GM12878 (cell line): ENCODE data around the gene AKT1. TPM values are rescaled to one million over a fixed set of nuclear protein-coding genes. Genes with fewer than 3 reads are reported as not detected.

ENCODE experiments used
- BACH1 ChIP-seq: fragments of 450-650 bp; IDR thresholded peaks from 2 replicates; pipeline ENCODE4 v1.6.1; 2017; ENCODE audit warnings: mild to moderate bottlenecking, borderline replicate concordance
- CEBPB ChIP-seq, 2 experiments: fragments of 150-350 bp in 1 of 2; IDR thresholded peaks; 2 replicates each; pipeline ENCODE4 v1.6.1; 2012 to 2014; ENCODE audit warnings: low read depth in 2 of 2, low read length in 2 of 2, borderline replicate concordance in 1 of 2, inconsistent platforms in 1 of 2
- EED ChIP-seq: sonication (generic); IDR thresholded peaks from 2 replicates; pipeline ENCODE4 v1.6.1; 2016; ENCODE audit warnings: antibody characterized with exemption, low read depth
- EGR1 ChIP-seq, 2 experiments: IDR thresholded peaks; 1 replicate in 1 of 2; 2 replicates in 1 of 2; pipeline ENCODE4 v1.6.1; 2011 to 2012; ENCODE audit warnings: low read depth in 2 of 2, low read length in 2 of 2, borderline replicate concordance in 1 of 2, mild to moderate bottlenecking in 1 of 2, moderate library complexity in 1 of 2
- ESRRA ChIP-seq: IDR thresholded peaks from 2 replicates; pipeline ENCODE4 v1.6.1; 2012; ENCODE audit warnings: mild to moderate bottlenecking, low read length, improper control_type of control experiment
- GATAD2B ChIP-seq: fragments of 450-650 bp; conservative IDR thresholded peaks from 2 replicates; pipeline ENCODE4 v1.6.1; 2017; ENCODE audit warnings: low read depth, mild to moderate bottlenecking, moderate library complexity
- IRF4 ChIP-seq: IDR thresholded peaks from 2 replicates; pipeline ENCODE4 v1.6.1; 2011; ENCODE audit warnings: low read depth, low read length
- LARP7 ChIP-seq: fragments of 450-650 bp; IDR thresholded peaks from 2 replicates; pipeline ENCODE4 v1.6.1; 2017; ENCODE audit warnings: mild to moderate bottlenecking
- MYB ChIP-seq: fragments of 150-350 bp; IDR thresholded peaks from 2 replicates; pipeline ENCODE4 v1.6.1; 2014; ENCODE audit warnings: mild to moderate bottlenecking, low read depth, low read length, borderline replicate concordance
- NFXL1 ChIP-seq: fragments of 450-650 bp; IDR thresholded peaks from 2 replicates; pipeline ENCODE4 v1.6.1; 2017; ENCODE audit warnings: antibody characterized with exemption, mild to moderate bottlenecking, borderline replicate concordance
- NR2C2 ChIP-seq: IDR thresholded peaks from 2 replicates; pipeline ENCODE4 v1.6.1; 2011; ENCODE audit warnings: borderline replicate concordance, low read depth; ENCODE audit not compliant: control insufficient read depth, insufficient read length
- RAD21 ChIP-seq: IDR thresholded peaks from 2 replicates; pipeline ENCODE4 v1.6.1; 2011; ENCODE audit warnings: mild to moderate bottlenecking, low read depth, low read length, moderate library complexity; ENCODE audit not compliant: insufficient read depth
- RAD51 ChIP-seq: fragments of 450-650 bp; IDR thresholded peaks from 2 replicates; pipeline ENCODE4 v1.6.1; 2016; ENCODE audit warnings: moderate library complexity, mild to moderate bottlenecking, inconsistent platforms
- SRF ChIP-seq, 2 experiments: IDR thresholded peaks; 2 replicates each; pipeline ENCODE4 v1.6.1; 2011; ENCODE audit warnings: low read depth in 2 of 2, low read length in 2 of 2, mild to moderate bottlenecking in 1 of 2, moderate library complexity in 1 of 2
- STAT3 ChIP-seq: IDR thresholded peaks from 2 replicates; pipeline ENCODE4 v1.6.1; 2011; ENCODE audit warnings: low read depth, low read length, improper control_type of control experiment
- YY1 ChIP-seq: IDR thresholded peaks from 2 replicates; pipeline ENCODE4 v1.6.1; 2011; ENCODE audit warnings: low read depth, mild to moderate bottlenecking, low read length
- ZNF207 ChIP-seq: fragments of 450-650 bp; IDR thresholded peaks from 2 replicates; pipeline ENCODE4 v1.6.1; 2014; ENCODE audit warnings: antibody characterized with exemption, mild to moderate bottlenecking, borderline replicate concordance
- ZNF384 ChIP-seq: IDR thresholded peaks from 2 replicates; pipeline ENCODE4 v1.6.1; 2012; ENCODE audit warnings: low read depth, mild to moderate bottlenecking, low read length, improper control_type of control experiment, borderline replicate concordance
- polyA plus RNA-seq, 11 experiments: library from polyadenylated mRNA; depleted of rRNA in 4 of 11; unstranded in 6 of 11; stranded (reverse) in 5 of 11; fragments of >200 nt; fragmentation: Nextera tagmentation in 4 of 11; fragmentation: Illumina TruSeq in 1 of 11; extraction: Ambion mirVana in 4 of 11; extraction: Trizol in 1 of 11; gene quantifications; 1 replicate in 1 of 11; 2 replicates in 10 of 11; pipeline versions ENCODE4 v1.2.1 to v1.2.3, GENCODE V29; 2011 to 2016; ENCODE audit warnings: inconsistent platforms in 2 of 11, missing spikeins in 2 of 11, low read depth in 1 of 11
- total RNA-seq, 4 experiments: library from RNA; depleted of rRNA in 3 of 4; stranded (reverse); fragments of >200 nt in 3 of 4; fragmentation: Illumina TruSeq in 1 of 4; extraction: Trizol in 1 of 4; gene quantifications; 2 replicates each; pipeline versions ENCODE4 v1.2.1 to v1.2.3, GENCODE V29; 2013 to 2021
- TF ChIP-seq, protein P1 (sequence below): fragments of 450-650 bp; IDR thresholded peaks from 2 replicates; pipeline ENCODE4 v1.6.1; 2017; ENCODE audit warnings: antibody characterized with exemption, mild to moderate bottlenecking, moderate library complexity
- TF ChIP-seq, protein P2 (sequence below): fragments of 450-650 bp; IDR thresholded peaks from 2 replicates; pipeline ENCODE4 v1.6.1; 2016; ENCODE audit warnings: mild to moderate bottlenecking
- TF ChIP-seq, protein P3 (sequence below): fragments of 450-650 bp; conservative IDR thresholded peaks from 2 replicates; pipeline ENCODE4 v1.6.1; 2017; ENCODE audit warnings: mild to moderate bottlenecking, moderate library complexity

The AKT1 gene
- total and polyA plus RNA-seq, 10 of the 15 experiments (the other 5 are each of a cell fraction or from before 2014, with no cell fraction given): 0.63 to 110 (median 58.9) TPM

DNA sequence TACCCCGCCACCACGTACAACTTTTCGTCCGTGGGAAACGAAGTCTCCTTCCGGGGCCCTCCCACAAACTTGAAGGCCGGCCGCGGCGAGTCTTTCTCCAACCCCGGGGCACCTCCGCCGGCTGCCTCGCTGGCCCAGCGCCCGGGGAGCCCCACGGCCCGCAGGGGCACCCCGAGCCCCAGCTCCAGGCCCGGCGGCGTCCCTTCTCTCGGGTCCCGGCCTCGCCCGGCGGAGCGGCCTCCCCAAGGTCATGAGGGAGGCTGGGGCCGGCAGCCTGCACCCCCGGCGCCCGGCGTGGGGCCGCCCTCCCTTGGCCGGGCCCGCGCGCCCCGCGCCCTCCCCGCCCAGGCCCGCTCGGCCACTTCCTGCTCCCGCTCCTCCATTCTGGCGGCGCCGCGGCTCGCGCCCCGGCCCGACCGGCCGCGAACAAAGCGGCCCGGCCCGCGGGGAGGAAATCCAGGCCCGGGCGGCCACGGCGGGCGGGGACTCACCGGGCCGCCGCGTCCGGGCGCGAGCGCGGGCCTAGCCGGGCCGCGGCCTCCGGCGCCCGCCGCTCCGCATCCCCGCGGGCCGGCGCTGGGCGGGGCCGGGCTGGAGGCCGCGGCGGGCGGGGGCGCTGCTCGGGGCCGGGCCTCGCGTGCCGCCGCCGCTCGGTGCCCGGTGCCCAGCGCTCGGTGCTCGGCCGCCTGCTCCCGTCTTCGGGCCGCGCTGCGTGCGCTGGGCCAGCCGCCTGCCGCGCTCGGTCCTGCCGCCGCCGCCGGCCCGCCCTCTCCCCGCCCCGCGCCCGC, at the start of gene AKT1 (continued):
- TF ChIP-seq, protein P1, sequence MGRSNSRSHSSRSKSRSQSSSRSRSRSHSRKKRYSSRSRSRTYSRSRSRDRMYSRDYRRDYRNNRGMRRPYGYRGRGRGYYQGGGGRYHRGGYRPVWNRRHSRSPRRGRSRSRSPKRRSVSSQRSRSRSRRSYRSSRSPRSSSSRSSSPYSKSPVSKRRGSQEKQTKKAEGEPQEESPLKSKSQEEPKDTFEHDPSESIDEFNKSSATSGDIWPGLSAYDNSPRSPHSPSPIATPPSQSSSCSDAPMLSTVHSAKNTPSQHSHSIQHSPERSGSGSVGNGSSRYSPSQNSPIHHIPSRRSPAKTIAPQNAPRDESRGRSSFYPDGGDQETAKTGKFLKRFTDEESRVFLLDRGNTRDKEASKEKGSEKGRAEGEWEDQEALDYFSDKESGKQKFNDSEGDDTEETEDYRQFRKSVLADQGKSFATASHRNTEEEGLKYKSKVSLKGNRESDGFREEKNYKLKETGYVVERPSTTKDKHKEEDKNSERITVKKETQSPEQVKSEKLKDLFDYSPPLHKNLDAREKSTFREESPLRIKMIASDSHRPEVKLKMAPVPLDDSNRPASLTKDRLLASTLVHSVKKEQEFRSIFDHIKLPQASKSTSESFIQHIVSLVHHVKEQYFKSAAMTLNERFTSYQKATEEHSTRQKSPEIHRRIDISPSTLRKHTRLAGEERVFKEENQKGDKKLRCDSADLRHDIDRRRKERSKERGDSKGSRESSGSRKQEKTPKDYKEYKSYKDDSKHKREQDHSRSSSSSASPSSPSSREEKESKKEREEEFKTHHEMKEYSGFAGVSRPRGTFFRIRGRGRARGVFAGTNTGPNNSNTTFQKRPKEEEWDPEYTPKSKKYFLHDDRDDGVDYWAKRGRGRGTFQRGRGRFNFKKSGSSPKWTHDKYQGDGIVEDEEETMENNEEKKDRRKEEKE: no peak
- TF ChIP-seq NFXL1 (no peak), MYB (no peak), EED (no peak), RAD21 (no peak), STAT3 (no peak), ZNF384 (no peak), IRF4 (no peak), SRF (IDR thresholded peaks at IDR 0.05; ENCODE audit: low read depth in 2 of 2, low read length in 2 of 2) (no peak), NR2C2 (no peak), LARP7 (peak; percentile 71; the same call in 1 of the 2 replicates), GATAD2B (peak; percentile 72), ZNF207 (no peak), CEBPB (IDR thresholded peaks at IDR 0.05; ENCODE audit: borderline replicate concordance in 1 of 2, low read depth in 2 of 2, low read length in 2 of 2) (no peak), YY1 (no peak), BACH1 (0 out of 2 replicates have a peak, but pooled peaks have one; percentile 53), EGR1 (IDR thresholded peaks at IDR 0.05; ENCODE audit: borderline replicate concordance in 1 of 2, low read depth in 2 of 2, low read length in 2 of 2) (no peak), RAD51 (no peak), ESRRA (no peak)
- TF ChIP-seq, protein P2, sequence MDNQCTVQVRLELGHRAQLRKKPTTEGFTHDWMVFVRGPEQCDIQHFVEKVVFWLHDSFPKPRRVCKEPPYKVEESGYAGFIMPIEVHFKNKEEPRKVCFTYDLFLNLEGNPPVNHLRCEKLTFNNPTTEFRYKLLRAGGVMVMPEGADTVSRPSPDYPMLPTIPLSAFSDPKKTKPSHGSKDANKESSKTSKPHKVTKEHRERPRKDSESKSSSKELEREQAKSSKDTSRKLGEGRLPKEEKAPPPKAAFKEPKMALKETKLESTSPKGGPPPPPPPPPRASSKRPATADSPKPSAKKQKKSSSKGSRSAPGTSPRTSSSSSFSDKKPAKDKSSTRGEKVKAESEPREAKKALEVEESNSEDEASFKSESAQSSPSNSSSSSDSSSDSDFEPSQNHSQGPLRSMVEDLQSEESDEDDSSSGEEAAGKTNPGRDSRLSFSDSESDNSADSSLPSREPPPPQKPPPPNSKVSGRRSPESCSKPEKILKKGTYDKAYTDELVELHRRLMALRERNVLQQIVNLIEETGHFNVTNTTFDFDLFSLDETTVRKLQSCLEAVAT: no peak
- TF ChIP-seq, protein P3, sequence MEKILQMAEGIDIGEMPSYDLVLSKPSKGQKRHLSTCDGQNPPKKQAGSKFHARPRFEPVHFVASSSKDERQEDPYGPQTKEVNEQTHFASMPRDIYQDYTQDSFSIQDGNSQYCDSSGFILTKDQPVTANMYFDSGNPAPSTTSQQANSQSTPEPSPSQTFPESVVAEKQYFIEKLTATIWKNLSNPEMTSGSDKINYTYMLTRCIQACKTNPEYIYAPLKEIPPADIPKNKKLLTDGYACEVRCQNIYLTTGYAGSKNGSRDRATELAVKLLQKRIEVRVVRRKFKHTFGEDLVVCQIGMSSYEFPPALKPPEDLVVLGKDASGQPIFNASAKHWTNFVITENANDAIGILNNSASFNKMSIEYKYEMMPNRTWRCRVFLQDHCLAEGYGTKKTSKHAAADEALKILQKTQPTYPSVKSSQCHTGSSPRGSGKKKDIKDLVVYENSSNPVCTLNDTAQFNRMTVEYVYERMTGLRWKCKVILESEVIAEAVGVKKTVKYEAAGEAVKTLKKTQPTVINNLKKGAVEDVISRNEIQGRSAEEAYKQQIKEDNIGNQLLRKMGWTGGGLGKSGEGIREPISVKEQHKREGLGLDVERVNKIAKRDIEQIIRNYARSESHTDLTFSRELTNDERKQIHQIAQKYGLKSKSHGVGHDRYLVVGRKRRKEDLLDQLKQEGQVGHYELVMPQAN: peak; percentile 62
